ENCODE measurements around the gene TMEM212. TPM values are rescaled to one million over a fixed set of nuclear protein-coding genes. Genes with fewer than 3 reads are reported as not detected.

TMEM212 gene
- total and polyA plus RNA-seq, 2 experiments from 2014 or later = not detected

DNA sequence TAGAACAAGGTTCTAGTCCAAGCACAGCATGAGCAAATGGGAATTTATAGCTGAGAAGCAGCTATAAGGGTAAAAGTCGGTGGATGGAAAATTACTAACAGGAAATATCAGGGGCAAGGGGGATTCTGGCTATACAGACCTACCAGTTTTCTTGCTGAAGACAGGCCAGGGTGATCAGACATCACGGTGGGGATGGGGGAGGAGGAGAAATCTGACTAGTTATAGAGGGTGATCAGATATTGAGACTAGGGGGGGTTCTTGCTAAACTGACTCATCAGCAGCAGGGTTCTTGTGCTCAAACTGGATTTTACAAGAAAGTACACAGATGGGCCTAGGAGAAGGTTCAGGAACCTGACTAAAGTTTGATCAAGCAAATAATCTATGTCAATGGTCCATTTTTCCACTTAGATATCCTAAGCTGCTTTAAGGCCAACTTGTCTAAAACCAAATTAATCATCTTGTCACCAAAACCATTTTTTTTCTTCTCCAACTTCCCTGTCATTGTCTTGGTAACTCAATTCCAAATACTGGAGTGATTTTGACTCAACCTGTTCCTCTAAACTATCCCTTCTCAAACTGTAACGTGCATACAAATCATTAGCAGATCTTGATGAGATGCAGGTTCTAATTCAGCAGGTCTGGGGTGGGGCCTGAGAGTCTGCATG is 4.6 kb downstream of the TMEM212 start:
- 63% methylated on average over 3 of the region's 3 CpGs for WGBS (ENCODE audit: low lambda C conversion rate, missing lambda C conversion rate)

GRCh38 chr3:171849617-171850319 is 6.6 kb downstream of the TMEM212 start:
- 89% methylated on average over 6 of the region's 6 CpGs for WGBS (ENCODE audit: low lambda C conversion rate, missing lambda C conversion rate)
- no peaks in the 10 kb centered on the region for H3K79me2 ChIP-seq
- no peaks in the 10 kb centered on the region for H4K20me1 ChIP-seq (ENCODE audit: insufficient read depth, poor library complexity, severe bottlenecking)
- DNase-seq (ENCODE audit: low spot score) = no peak
- TF ChIP-seq EZH2phosphoT487 (IDR thresholded peaks at IDR 0.05; ENCODE audit: low read depth, severe bottlenecking, unreplicated experiment) (no peak), EZH2 (IDR thresholded peaks at IDR 0.05; ENCODE audit: borderline replicate concordance) (no peak), CTCF (IDR thresholded peaks at IDR 0.05; ENCODE audit: poor library complexity) (no peak)
- H3K4me3 ChIP-seq = no peak overlapping the region
- H3K27ac ChIP-seq = peak overlapping the region; percentile 42
- H3K9me2 ChIP-seq (replicated peaks; ENCODE audit: insufficient read depth) = no peaks in the 10 kb centered on the region
- no peaks in the 10 kb centered on the region for H3K36me3 ChIP-seq (replicated peaks; ENCODE audit: insufficient read depth, low read depth)
- no peaks in the 10 kb centered on the region for H3K27me3 ChIP-seq
- peaks cover 12% of the 10 kb centered on the region for H3K4me1 ChIP-seq (ENCODE audit: insufficient read depth)
- H2AFZ ChIP-seq = no peak overlapping the region
- H3K9me3 ChIP-seq (ENCODE audit: low read depth) = no peaks in the 10 kb centered on the region
- H3K4me2 ChIP-seq = peak overlapping the region; percentile 40

More for the DNA sequence above, 4.6 kb downstream of the TMEM212 start:
- TF ChIP-seq EZH2phosphoT487 (IDR thresholded peaks at IDR 0.05; ENCODE audit: low read depth, severe bottlenecking, unreplicated experiment) = no peak
- TF ChIP-seq CTCF (IDR thresholded peaks at IDR 0.05; ENCODE audit: poor library complexity) = no peak
- no peak for TF ChIP-seq EZH2 (IDR thresholded peaks at IDR 0.05; ENCODE audit: borderline replicate concordance)
- no peaks in the 10 kb centered on the region for H3K27me3 ChIP-seq
- no peak overlapping the region for H3K4me3 ChIP-seq
- no peaks in the 10 kb centered on the region for H3K9me3 ChIP-seq (ENCODE audit: low read depth)
- no peaks in the 10 kb centered on the region for H3K9me2 ChIP-seq (replicated peaks; ENCODE audit: insufficient read depth)
- H3K79me2 ChIP-seq = no peaks in the 10 kb centered on the region
- no peak overlapping the region for H2AFZ ChIP-seq
- peaks cover 12% of the 10 kb centered on the region for H3K4me1 ChIP-seq (ENCODE audit: insufficient read depth)
- no peak overlapping the region for H3K4me2 ChIP-seq
- no peaks in the 10 kb centered on the region for H4K20me1 ChIP-seq (ENCODE audit: insufficient read depth, poor library complexity, severe bottlenecking)
- no peaks in the 10 kb centered on the region for H3K36me3 ChIP-seq (replicated peaks; ENCODE audit: insufficient read depth, low read depth)
- DNase-seq (ENCODE audit: low spot score) = no peak
- H3K27ac ChIP-seq = no peak overlapping the region

GRCh38 chr3:171850320-171850959 is 7.3 kb downstream of the TMEM212 start:
- Histone ChIP-seq H3K9me3 (ENCODE audit: low read depth) (no peaks in the 10 kb centered on the region), H3K4me3 (no peak overlapping the region), H3K27me3 (no peaks in the 10 kb centered on the region), H2AFZ (peak overlapping the region; percentile 10), H3K9me2 (replicated peaks; ENCODE audit: insufficient read depth) (no peaks in the 10 kb centered on the region), H3K4me1 (ENCODE audit: insufficient read depth) (peaks cover 12% of the 10 kb centered on the region), H3K79me2 (no peaks in the 10 kb centered on the region), H3K36me3 (replicated peaks; ENCODE audit: insufficient read depth, low read depth) (no peaks in the 10 kb centered on the region), H4K20me1 (ENCODE audit: insufficient read depth, poor library complexity, severe bottlenecking) (no peaks in the 10 kb centered on the region), H3K27ac (peak overlapping the region; percentile 42), H3K4me2 (peak overlapping the region; percentile 40)
- TF ChIP-seq CTCF (IDR thresholded peaks at IDR 0.05; ENCODE audit: poor library complexity) (no peak), EZH2phosphoT487 (IDR thresholded peaks at IDR 0.05; ENCODE audit: low read depth, severe bottlenecking, unreplicated experiment) (no peak), EZH2 (IDR thresholded peaks at IDR 0.05; ENCODE audit: borderline replicate concordance) (no peak)
- DNase-seq (ENCODE audit: low spot score) = no peak
- 55% methylated on average over 6 of the region's 6 CpGs for WGBS (ENCODE audit: low lambda C conversion rate, missing lambda C conversion rate)
